NB4 (cell line): ENCODE results near the gene B3GAT1.

Experiments
- MYC ChIP-seq: IDR thresholded peaks from 2 replicates; pipeline ENCODE4 v1.6.1; 2011; ENCODE audit warnings: low read depth, low read length
- TF ChIP-seq, protein P1 (sequence below): IDR thresholded peaks from one replicate; pipeline ENCODE4 v1.5.1; 2012; ENCODE audit warnings: low read depth, low read length

DNA sequence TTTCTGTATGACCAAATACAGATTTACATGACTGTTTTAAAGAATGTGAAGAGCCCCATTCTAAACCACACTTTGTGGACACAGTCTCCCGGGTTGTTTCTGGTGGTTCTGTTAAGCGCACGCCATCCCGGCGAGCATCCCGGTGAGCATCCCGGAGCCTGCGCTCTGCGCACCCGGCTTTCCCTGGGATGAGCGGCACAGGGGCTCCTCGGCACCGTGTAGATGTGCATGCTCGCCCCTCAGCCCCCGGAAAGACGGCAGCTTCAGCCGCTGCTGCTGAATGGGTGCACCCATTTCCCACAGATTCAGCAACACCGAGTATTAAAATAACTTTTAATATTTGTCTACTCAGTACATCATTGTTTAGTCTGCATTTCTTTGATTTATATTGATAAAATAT is 44.3 kb downstream of the B3GAT1 start:
- TF ChIP-seq, protein P1, sequence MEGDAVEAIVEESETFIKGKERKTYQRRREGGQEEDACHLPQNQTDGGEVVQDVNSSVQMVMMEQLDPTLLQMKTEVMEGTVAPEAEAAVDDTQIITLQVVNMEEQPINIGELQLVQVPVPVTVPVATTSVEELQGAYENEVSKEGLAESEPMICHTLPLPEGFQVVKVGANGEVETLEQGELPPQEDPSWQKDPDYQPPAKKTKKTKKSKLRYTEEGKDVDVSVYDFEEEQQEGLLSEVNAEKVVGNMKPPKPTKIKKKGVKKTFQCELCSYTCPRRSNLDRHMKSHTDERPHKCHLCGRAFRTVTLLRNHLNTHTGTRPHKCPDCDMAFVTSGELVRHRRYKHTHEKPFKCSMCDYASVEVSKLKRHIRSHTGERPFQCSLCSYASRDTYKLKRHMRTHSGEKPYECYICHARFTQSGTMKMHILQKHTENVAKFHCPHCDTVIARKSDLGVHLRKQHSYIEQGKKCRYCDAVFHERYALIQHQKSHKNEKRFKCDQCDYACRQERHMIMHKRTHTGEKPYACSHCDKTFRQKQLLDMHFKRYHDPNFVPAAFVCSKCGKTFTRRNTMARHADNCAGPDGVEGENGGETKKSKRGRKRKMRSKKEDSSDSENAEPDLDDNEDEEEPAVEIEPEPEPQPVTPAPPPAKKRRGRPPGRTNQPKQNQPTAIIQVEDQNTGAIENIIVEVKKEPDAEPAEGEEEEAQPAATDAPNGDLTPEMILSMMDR = no peak
- TF ChIP-seq MYC = no peak
